ENCODE measurements around the gene IQCF6.
"Not testable (repeated sequence)": the region's sequence is repeated elsewhere in the genome, so short reads cannot be mapped to it uniquely, and the experiment has no call there.

Gene IQCF6

GRCh38 chr3:51759203-51759602 lies 19.8 kb downstream of the IQCF6 start:
- no peak for DNase-seq (ENCODE audit: low read depth)

GRCh38 chr3:51753763-51754750 lies 25.0 kb downstream of the IQCF6 start:
- DNase-seq (ENCODE audit: low read depth), result not testable (repeated sequence)

- DNase-seq (ENCODE audit: low read depth), result no peak
These were observed 27.8 kb downstream of the IQCF6 start for GRCh38 chr3:51751287-51751686.

GRCh38 chr3:51750878-51751277 lies 28.2 kb downstream of the IQCF6 start:
- DNase-seq (ENCODE audit: low read depth), result no peak

- no peak for DNase-seq (ENCODE audit: low read depth)
These were observed 30.7 kb downstream of the IQCF6 start for GRCh38 chr3:51748327-51748726.

- DNase-seq (ENCODE audit: low read depth), result no peak
These were observed 31.2 kb downstream of the IQCF6 start for GRCh38 chr3:51747840-51748239.

- DNase-seq (ENCODE audit: low read depth), result not testable (repeated sequence)
These were observed 36.1 kb downstream of the IQCF6 start for GRCh38 chr3:51742978-51743377.

- not testable (repeated sequence) for DNase-seq (ENCODE audit: low read depth)
These were observed 36.7 kb downstream of the IQCF6 start for GRCh38 chr3:51742320-51742719.

DNA sequence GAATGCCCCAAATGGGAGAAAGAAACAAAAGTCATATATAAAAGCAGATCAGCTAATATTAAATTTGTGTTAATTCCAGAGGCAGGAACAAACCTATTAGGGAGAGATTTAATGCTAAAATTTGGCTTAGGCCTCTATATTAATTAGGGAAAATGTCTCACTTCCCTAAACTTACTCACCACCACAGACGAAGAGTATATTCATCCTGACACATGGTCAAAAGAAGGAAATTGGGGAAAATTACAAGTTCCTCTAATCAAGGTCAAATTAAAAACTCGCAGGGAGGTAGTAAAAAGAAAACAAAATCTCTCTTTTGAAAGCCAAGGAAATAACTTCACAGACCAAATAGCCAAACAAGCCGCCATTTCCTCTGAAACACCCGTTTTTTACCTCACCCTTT lies 39.9 kb downstream of the IQCF6 start:
- no peak for DNase-seq (ENCODE audit: low read depth)

DNA sequence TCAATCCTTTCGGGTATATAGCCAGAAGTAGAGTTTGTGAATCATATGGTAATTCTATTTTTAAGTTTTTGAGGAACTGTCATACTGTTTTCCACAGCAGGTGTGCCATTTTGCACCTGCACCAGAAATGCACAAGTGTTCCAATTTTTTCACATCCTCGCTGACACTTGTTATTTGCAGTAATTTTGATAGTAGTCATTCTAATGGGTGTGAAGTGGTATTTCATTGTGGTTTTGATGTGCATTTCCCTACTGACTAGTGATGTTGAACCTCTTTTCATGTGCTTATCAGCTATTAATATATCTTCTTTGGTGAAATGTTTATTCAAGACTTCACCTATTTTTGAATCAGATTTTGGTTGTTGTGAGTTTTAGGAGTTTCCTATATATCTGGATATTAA lies 43.1 kb downstream of the IQCF6 start:
- DNase-seq (ENCODE audit: low read depth), result no peak

DNA sequence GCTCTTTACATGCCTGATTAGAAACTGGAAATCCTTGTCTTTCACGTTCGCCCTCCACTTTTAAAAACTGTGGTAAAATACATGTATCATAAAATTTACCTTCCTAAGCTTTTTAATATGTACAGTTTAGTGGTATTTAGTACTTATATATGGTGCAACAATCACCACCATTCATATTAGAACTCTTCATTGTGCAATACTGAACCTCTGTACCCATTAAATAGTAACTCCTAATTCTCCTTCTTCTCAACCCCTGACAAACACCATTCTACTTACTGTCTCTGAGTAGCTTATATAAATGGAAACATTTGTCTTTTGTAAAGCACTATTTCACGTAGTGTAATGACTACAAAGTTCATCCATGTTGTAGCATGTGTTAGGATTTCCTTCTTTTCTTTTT lies 44.0 kb downstream of the IQCF6 start:
- DNase-seq (ENCODE audit: low read depth), result no peak

DNA sequence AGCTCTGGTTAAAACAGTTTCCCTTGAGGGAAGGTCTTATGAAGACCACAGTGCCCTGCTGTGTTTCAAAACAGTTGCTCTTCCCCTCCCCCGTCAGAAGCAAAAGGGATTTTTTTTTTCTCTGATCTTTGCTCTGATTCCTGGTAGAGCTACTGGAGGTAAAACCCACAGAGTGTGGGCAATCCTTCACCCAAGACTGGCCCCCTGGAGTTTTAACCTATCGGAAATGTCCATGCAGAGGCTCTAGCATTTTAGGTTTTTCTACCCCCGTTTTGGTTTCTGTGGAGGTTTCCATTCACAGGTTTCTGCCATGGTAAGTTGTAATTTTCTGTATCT lies 44.5 kb downstream of the IQCF6 start:
- DNase-seq (ENCODE audit: low read depth), result no peak

DNA sequence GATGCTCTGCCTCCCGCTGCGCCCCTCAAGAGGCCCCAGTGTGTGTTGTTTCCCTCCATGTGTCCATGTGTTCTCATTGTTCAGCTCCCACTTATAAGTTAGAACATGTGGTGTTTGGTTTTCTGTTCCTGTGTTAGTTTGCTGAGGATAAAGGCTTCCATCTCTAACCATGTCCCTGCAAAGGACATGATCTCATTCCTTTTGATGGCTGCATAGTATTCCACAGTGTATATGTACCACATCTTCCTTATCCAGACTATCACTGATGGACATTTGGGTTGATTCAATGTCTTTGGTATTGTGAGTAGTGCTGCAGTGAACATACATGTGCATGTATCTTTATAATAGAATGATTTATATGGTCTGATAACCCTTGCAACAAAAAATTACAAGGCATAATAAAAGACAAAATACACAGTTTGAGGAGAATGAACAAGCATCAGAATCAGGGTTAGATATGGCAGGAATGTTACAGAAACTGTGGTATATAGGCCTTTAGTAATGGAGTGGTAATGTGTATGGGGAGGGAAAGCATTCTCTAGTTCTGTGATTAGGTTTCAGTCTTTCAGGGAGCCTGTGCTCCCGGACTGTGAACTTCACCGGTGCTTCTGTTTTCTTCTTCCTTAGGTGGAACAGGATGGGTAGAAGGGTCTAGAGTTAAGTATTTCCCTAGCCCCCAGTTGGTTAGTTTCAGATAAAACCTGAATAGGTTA lies 45.0 kb downstream of the IQCF6 start:
- no peak for DNase-seq (ENCODE audit: low read depth)

DNA sequence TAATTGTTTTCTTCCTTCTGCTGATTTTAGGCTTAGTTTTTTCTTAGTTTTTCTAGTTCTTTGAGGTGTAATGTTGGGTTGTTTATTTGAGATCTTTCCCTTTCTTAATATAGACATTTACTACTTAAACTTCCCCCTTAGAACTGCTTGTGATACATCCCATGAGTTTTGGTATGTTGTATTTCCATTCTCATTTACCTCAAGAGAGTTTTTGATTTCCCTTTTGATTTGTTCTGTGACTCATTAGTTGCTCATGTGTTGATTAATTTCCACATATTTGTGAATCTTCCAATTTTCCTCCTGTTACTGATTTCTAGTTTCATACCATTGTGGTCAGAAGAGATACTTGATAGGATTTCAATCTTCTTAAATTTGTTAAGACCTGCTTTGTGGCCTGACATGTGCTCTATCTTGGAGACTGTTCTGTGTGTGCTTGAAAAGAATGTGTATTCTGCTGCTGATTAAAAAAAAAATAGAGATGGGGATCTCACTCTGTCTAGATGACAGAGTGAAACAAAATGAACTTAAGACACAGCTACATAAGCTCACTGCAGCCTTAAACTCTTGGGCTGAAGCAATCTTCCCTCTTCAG lies 49.9 kb downstream of the IQCF6 start:
- DNase-seq (ENCODE audit: low read depth), result no peak

All from stimulated activated CD4-positive, alpha-beta T cell treated with anti-CD3 and anti-CD28 coated beads, Interleukin-2, amount 100 ng/mL, for 4 hours (primary cell).